ENCODE data around the gene ATP6V1C2.

GRCh38 chr2:10755621-10756020 is 34.2 kb downstream of the ATP6V1C2 start:
- TF ChIP-seq CTCF (IDR thresholded peaks at IDR 0.05) (no peak), POLR2A (IDR thresholded peaks at IDR 0.05) (no peak)
